Regular cardiac myocyte (primary cell): ENCODE data around the gene TTC17. TPM values are rescaled to one million over a fixed set of nuclear protein-coding genes. Genes with fewer than 3 reads are reported as not detected.

ENCODE experiments used
- total RNA-seq: library from RNA; depleted of rRNA; stranded (reverse); fragments of >200 nt; gene quantifications from 2 replicates; pipeline ENCODE4 v1.2.3, GENCODE V29; 2014

TTC17 gene
- total RNA-seq, result 44.1 and 79.2 TPM in 2 replicates

GRCh38 chr11:43358801-43359421 lies at the start of gene TTC17:
TTC17 (plus strand) TSS chr11:43358920; CDS start chr11:43358955, 35 bp downstream.

GRCh38 chr11:43311791-43312607 lies 46.7 kb upstream of the TTC17 start, which contains the start of gene API5:
API5 (plus strand) TSS chr11:43311996; CDS start chr11:43312128, 132 bp downstream.

Other genes with a start within 250 kb of the TTC17 start
- gene API5, start 46.9 kb upstream of the TTC17 start, total RNA-seq, result 86.0 and 114 TPM in 2 replicates